SK-N-MC (cell line): Measurements from ENCODE around the gene ORC2.

Source experiments
- EZH2 ChIP-seq: fragments of 200-600 bp; sonication (generic); IDR thresholded peaks from one replicate; pipeline ENCODE4 v1.6.1; 2017; ENCODE audit warnings: antibody characterized with exemption
- POLR2AphosphoS5 ChIP-seq: IDR thresholded peaks from 2 replicates; pipeline ENCODE4 v1.6.1; 2012; ENCODE audit warnings: mild to moderate bottlenecking, low read depth, low read length, borderline replicate concordance

DNA sequence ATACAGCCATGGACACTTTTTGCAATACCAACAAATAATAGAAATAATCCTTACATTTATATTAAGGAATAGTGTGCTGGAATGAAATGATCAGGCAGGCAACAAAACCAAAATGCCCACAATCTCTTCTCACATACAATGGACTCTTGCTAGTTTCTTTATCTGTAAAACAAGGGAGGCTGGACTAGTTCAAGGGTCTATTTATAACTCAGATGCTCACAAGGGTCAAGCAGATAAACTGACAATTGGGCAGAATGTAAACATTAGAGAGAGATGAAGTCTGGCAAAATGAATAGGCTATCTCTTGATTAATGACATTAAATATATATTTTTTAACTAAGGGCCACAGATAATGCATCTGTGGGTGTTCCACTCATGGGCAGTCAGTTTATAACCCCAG is 86.0 kb downstream of the ORC2 start:
- TF ChIP-seq EZH2: no peak
- TF ChIP-seq POLR2AphosphoS5: no peak
